H1 (cell line): ENCODE measurements around the gene RPL13A. TPM values are rescaled to one million over a fixed set of nuclear protein-coding genes. Genes with fewer than 3 reads are reported as not detected.

ENCODE experiments used
- ASH2L ChIP-seq: fragments of 200-600, 300-600 bp; sonication (generic); IDR thresholded peaks from one replicate; pipeline ENCODE4 v1.7.1; 2017; ENCODE audit warnings: low read length
- CREB1 ChIP-seq: IDR thresholded peaks from 2 replicates; pipeline ENCODE4 v1.6.1; 2012; ENCODE audit warnings: inconsistent platforms
- HDAC2 ChIP-seq, 2 experiments: fragments of 300-600 bp in 1 of 2; sonication (generic) in 1 of 2; IDR thresholded peaks; 2 replicates each; pipeline ENCODE4 v1.6.1; 2011 to 2012; ENCODE audit warnings: low read depth in 2 of 2, low read length in 2 of 2, mild to moderate bottlenecking in 2 of 2, moderate library complexity in 2 of 2, borderline replicate concordance in 1 of 2, inconsistent platforms in 1 of 2
- KDM4A ChIP-seq: IDR thresholded peaks from one replicate; pipeline ENCODE4 v1.7.1; 2012; ENCODE audit warnings: low read depth, mild to moderate bottlenecking, moderate library complexity, low read length, inconsistent platforms; ENCODE audit not compliant: severe bottlenecking
- KDM5A ChIP-seq: fragments of 200-600 bp; IDR thresholded peaks from 2 replicates; pipeline ENCODE4 v1.7.1; 2012; ENCODE audit warnings: mild to moderate bottlenecking, low read length, inconsistent platforms, mixed read lengths
- NRF1 ChIP-seq: IDR thresholded peaks from 2 replicates; pipeline ENCODE4 v1.6.1; 2011; ENCODE audit warnings: mild to moderate bottlenecking, low read depth, low read length, improper control_type of control experiment
- POLR2A ChIP-seq, 2 experiments: IDR thresholded peaks; 1 replicate in 1 of 2; 2 replicates in 1 of 2; pipeline ENCODE4 v1.6.1; 2011; ENCODE audit warnings: low read depth in 2 of 2, low read length in 2 of 2, mild to moderate bottlenecking in 2 of 2; ENCODE audit errors: control extremely low read depth in 1 of 2
- POLR2AphosphoS5 ChIP-seq: IDR thresholded peaks from 2 replicates; pipeline ENCODE4 v1.6.1; 2011; ENCODE audit warnings: low read depth, low read length
- RNF2 ChIP-seq: fragments of 200-900, 300-1000 bp; sonication (generic); IDR thresholded peaks from 2 replicates; pipeline ENCODE4 v1.7.1; 2016; ENCODE audit warnings: borderline replicate concordance, low read depth, mild to moderate bottlenecking, antibody characterized with exemption, low read length; ENCODE audit not compliant: poor library complexity, severe bottlenecking; ENCODE audit errors: missing control alignments
- SP2 ChIP-seq: IDR thresholded peaks from 2 replicates; pipeline ENCODE4 v1.6.1; 2012; ENCODE audit warnings: mild to moderate bottlenecking, low read length, inconsistent platforms
- polyA plus RNA-seq, 7 experiments: library from polyadenylated mRNA; depleted of rRNA in 3 of 7; stranded (reverse) in 5 of 7; unstranded in 2 of 7; fragments of >200 nt in 5 of 7; fragments of 200-250 nt in 2 of 7; gene quantifications; 1 replicate in 5 of 7; 2 replicates in 1 of 7; 4 replicates in 1 of 7; pipeline versions ENCODE4 v1.2.1 to v1.2.3, GENCODE V29; 2011 to 2013; ENCODE audit warnings: missing spikeins in 2 of 7, mixed read lengths in 2 of 7
- total RNA-seq: library from RNA; stranded (reverse); fragmentation: NEBNext Ultra II Directional; extraction: Animal tissue kit (Norgen Biotek cat#: 25700); gene quantifications from 2 replicates; pipeline ENCODE4 v1.2.1, GENCODE V29; 2021

RPL13A gene
- total and polyA plus RNA-seq, 2 of the 8 experiments (the other 6 are each of a cell fraction or from before 2014, with no cell fraction given): 3,305 to 8,868 TPM

GRCh38 chr19:49533551-49534488 lies 46.4 kb downstream of the RPL13A start (continued):
- TF ChIP-seq HDAC2 (IDR thresholded peaks at IDR 0.05; ENCODE audit: borderline replicate concordance in 1 of 2, low read depth in 2 of 2, low read length in 2 of 2) (no peak; a peak in 1 of 4 replicates), ASH2L (peak; percentile 57), POLR2AphosphoS5 (no peak), RNF2 (no peak), NRF1 (no peak), KDM5A (no peak), SP2 (no peak), POLR2A (IDR thresholded peaks at IDR 0.05; ENCODE audit: control extremely low read depth in 1 of 2, low read depth in 2 of 2, low read length in 2 of 2) (no peak), KDM4A (peak; percentile 95), CREB1 (peak; percentile 78)
